HEK293 (cell line): ENCODE measurements around the gene PDRG1.

Experiments
- PBX3 ChIP-seq: sonication (generic); formaldehyde crosslinking; IDR thresholded peaks from 2 replicates; pipeline ENCODE4 v1.8.1; 2022; ENCODE audit warnings: mild to moderate bottlenecking, moderate library complexity, missing genetic modification reagents
- TCF7L2 ChIP-seq: IDR thresholded peaks from 2 replicates; pipeline ENCODE4 v1.6.1; 2011; ENCODE audit warnings: low read depth, mild to moderate bottlenecking, inconsistent platforms, low read length, moderate library complexity, borderline replicate concordance
- ZBTB48 ChIP-seq: fragments of 450-650 bp; formaldehyde crosslinking; IDR thresholded peaks from 2 replicates; pipeline ENCODE4 v1.5.1; 2016; ENCODE audit warnings: missing biosample characterization, missing genetic modification characterization
- ZFHX2 ChIP-seq: fragments of 450-650 bp; formaldehyde crosslinking; conservative IDR thresholded peaks from 2 replicates; pipeline ENCODE4 v1.5.1; 2016; ENCODE audit warnings: missing biosample characterization, missing genetic modification characterization
- ZNF23 ChIP-seq: fragments of 450-650 bp; formaldehyde crosslinking; IDR thresholded peaks from 2 replicates; pipeline ENCODE4 v1.5.1; 2016; ENCODE audit warnings: missing biosample characterization, missing genetic modification characterization, borderline replicate concordance
- ZNF341 ChIP-seq: fragments of 450-650 bp; formaldehyde crosslinking; IDR thresholded peaks from 2 replicates; pipeline ENCODE4; 2016; ENCODE audit warnings: low read depth, missing biosample characterization, missing genetic modification characterization
- ZNF423 ChIP-seq: fragments of 450-650 bp; formaldehyde crosslinking; IDR thresholded peaks from 2 replicates; pipeline ENCODE4 v1.5.1; 2016; ENCODE audit warnings: missing biosample characterization, missing genetic modification characterization
- ZNF48 ChIP-seq: fragments of 450-650 bp; formaldehyde crosslinking; IDR thresholded peaks from 2 replicates; pipeline ENCODE4 v1.5.1; 2016; ENCODE audit warnings: missing biosample characterization, missing genetic modification characterization
- ZNF629 ChIP-seq: fragments of 450-650 bp; formaldehyde crosslinking; IDR thresholded peaks from 2 replicates; pipeline ENCODE4 v1.5.1; 2017; ENCODE audit warnings: missing biosample characterization, missing genetic modification characterization
- TF ChIP-seq, protein P1 (sequence below): fragments of 450-650 bp; formaldehyde crosslinking; IDR thresholded peaks from 2 replicates; pipeline ENCODE4 v1.5.1; 2016; ENCODE audit warnings: missing biosample characterization, missing genetic modification characterization
- TF ChIP-seq, protein P2 (sequence below): fragments of 450-650 bp; formaldehyde crosslinking; IDR thresholded peaks from 2 replicates; pipeline ENCODE4 v1.5.1; 2016; ENCODE audit warnings: missing biosample characterization, missing genetic modification characterization

DNA sequence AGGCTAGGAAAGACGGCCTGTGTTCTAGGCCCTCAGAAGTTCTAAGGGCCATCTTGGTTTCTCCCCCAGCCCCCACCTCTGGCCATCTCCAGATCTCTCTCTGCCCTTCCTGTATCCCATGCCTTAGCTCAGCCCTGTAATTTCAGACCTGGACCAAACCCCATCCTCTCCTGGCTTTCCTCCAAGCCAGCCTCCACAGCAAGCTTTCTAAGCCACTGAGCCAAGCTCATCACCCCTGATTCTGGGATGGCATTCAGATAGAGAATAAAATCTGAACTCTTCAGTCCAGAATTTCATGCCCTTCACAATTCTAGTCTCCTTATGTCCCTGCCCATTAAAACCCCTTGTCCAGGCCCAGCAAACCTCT lies 39.5 kb upstream of the PDRG1 start:
- TF ChIP-seq, protein P1, sequence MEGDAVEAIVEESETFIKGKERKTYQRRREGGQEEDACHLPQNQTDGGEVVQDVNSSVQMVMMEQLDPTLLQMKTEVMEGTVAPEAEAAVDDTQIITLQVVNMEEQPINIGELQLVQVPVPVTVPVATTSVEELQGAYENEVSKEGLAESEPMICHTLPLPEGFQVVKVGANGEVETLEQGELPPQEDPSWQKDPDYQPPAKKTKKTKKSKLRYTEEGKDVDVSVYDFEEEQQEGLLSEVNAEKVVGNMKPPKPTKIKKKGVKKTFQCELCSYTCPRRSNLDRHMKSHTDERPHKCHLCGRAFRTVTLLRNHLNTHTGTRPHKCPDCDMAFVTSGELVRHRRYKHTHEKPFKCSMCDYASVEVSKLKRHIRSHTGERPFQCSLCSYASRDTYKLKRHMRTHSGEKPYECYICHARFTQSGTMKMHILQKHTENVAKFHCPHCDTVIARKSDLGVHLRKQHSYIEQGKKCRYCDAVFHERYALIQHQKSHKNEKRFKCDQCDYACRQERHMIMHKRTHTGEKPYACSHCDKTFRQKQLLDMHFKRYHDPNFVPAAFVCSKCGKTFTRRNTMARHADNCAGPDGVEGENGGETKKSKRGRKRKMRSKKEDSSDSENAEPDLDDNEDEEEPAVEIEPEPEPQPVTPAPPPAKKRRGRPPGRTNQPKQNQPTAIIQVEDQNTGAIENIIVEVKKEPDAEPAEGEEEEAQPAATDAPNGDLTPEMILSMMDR, result no peak
- TF ChIP-seq ZFHX2 (tag by site-specific recombination) (no peak), ZNF423 (tag by site-specific recombination) (no peak), TCF7L2 (no peak), ZNF48 (tag by site-specific recombination) (no peak), PBX3 (CRISPR knock-in tag) (no peak), ZNF629 (tag by site-specific recombination) (no peak), ZBTB48 (tag by site-specific recombination) (no peak), ZNF23 (no peak), ZNF341 (tag by site-specific recombination) (no peak)
- TF ChIP-seq, protein P2, sequence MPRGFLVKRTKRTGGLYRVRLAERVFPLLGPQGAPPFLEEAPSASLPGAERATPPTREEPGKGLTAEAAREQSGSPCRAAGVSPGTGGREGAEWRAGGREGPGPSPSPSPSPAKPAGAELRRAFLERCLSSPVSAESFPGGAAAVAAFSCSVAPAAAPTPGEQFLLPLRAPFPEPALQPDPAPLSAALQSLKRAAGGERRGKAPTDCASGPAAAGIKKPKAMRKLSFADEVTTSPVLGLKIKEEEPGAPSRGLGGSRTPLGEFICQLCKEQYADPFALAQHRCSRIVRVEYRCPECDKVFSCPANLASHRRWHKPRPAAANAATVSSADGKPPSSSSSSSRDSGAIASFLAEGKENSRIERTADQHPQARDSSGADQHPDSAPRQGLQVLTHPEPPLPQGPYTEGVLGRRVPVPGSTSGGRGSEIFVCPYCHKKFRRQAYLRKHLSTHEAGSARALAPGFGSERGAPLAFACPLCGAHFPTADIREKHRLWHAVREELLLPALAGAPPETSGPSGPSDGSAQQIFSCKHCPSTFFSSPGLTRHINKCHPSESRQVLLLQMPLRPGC (tag by site-specific recombination), result no peak
